HG03565 (cell line): ENCODE measurements around the gene AMY2B.
"Not testable (repeated sequence)": the region's sequence is repeated elsewhere in the genome, so short reads cannot be mapped to it uniquely, and the experiment has no call there.

Experiments used
- ATAC-seq: cut with Tn5 transposase; IDR thresholded peaks from one replicate; pipeline ENCODE4 v1.9.1; 2021; ENCODE audit warnings: mild to moderate bottlenecking, moderate library complexity; ENCODE audit not compliant: unreplicated experiment

Gene AMY2B

DNA sequence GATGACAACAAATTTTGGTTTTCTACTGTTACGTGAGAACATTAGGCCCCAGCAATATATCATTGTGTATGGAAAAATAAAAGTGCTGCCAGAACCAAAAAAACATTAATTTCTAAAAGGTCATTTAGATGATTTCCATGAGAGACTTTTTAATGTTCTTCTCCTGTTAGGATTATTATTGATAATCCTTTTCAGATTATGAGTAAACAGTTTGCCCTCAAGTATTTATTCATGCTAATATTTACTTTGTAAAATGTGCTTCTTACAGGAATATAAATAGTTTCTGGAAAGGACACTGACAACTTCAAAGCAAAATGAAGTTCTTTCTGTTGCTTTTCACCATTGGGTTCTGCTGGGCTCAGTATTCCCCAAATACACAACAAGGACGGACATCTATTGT, at the start of gene AMY2B:
Gene AMY2B, plus strand, starts transcription at position 301 of the 400 bp plus-strand sequence. Its CDS starts 14 bp downstream, at position 315.
- ATAC-seq: not testable (repeated sequence)

DNA sequence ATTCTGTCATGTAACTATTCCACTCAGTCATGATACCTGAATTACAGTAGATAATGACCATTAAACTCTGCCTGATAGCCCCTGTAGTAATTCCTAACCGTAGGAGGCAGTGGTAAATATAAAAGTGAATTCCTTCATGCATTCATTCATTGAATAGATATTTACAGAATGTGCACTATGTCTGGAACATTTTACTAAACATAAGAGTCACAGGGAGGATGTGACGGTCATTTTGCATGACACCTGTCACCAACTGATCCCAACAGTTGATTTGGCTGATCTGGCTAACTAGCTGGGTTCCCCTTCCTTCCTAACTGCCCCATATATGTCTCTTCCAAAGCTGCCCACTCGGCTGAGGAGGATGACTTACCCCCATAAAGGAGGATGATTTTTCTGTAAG, 48.0 kb upstream of the AMY2B start:
- ATAC-seq: no peak

DNA sequence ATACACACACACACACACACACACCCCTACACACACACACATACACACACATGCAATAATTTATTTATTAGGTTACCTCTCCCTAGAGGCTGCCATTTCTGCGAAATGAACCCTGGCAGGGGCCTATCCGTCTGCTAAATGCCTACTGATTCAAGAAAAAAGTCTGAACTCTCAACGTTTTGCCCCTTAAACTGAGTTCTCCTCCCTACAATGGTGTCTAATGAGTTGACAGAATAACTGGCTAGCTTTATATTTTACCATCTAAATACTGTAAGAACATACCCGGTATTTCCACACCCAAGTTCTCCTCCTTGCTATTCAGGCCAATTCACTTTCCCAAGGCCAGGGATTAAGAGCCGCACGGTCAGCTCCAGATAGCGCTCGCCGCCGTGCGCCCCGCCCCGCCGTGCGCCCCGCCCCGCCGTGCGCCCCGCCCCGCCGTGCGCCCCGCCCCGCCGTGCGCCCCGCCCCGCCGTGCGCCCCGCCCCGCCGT, 46.2 kb upstream of the AMY2B start:
- peak; percentile 38 for ATAC-seq

DNA sequence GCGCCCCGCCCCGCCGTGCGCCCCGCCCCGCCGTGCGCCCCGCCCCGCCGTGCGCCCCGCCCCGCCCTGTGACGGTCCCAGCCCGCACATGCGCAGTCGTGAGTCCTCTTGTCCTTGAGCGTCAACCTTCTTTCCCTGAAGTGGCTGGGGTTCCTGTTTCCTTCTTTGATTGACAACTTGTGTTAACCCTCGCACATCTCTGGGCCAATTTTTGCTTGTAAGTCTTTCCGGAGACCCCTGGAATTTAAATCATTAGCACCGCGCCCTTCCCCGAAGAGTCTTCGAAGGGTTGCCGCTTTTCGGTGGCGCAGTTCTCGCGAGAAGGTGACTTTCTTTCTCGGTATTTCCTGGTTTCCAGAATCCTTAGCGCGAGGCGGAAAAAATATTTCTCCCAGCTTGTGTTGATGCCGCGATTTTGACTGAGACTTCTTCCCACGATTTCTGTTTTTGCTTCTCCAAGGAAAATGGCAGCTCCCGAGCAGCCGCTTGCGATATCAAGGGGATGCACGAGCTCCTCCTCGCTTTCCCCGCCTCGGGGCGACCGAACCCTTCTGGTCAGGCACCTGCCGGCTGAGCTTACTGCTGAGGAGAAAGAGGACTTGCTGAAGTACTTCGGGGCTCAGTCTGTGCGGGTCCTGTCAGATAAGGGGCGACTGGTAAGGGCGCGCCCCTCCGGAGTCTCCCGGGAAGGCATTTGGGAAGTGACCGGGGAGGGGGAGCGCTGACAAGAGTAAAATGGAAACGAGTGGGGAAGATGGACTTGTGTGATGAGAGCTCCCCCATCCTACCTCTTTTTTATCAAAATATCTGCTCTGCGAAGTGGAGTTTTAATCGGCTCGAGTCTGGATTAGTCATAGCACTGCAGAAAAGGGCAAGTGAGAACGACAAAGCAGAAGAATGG, 45.5 kb upstream of the AMY2B start, which contains the start of gene RNPC3:
Gene RNPC3, plus strand, starts transcription at position 93 of the 901 bp plus-strand sequence. Its CDS starts 372 bp downstream, at position 465.
- ATAC-seq: peak; percentile 54

GRCh38 chr1:103527331-103527730, 44.1 kb upstream of the AMY2B start:
- peak; percentile 27 for ATAC-seq

DNA sequence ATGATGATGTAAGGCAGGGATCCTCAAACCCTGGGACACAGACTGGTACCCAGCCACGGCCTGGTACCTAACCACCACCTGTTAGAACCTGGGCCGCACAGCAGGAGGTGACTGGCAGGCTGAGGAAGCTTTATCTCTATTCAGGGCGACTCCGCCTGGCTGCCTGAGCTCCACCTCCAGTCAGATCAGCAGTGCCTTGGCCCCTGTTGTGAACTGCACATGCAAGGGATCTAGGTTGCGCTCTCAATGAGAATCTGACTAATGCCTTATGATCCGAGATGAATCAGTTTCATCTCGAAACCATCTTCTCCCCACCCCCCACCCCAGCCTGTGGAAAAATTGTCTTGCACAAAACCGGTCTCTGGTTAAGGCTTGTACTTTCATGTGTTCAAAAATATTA, 41.6 kb upstream of the AMY2B start:
- ATAC-seq: no peak

DNA sequence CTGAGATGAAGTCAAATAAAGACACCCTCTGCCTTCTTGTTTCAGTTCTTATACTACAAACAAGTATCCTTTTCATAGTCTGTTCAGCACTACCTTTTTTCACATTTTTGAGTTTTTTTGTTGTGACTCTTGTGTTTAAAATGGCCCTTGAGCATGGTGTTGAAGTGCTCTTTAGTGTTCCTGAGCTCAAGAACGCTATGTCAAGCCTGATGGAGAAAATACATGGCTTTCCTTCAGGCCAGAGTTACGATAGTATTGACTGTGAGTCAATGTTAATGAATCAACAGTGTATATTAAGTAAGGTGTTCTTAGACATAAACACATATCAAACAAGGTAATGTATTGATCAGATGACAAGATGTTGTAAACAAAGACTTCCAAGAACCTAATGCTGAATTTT, 33.2 kb upstream of the AMY2B start:
- ATAC-seq: no peak

DNA sequence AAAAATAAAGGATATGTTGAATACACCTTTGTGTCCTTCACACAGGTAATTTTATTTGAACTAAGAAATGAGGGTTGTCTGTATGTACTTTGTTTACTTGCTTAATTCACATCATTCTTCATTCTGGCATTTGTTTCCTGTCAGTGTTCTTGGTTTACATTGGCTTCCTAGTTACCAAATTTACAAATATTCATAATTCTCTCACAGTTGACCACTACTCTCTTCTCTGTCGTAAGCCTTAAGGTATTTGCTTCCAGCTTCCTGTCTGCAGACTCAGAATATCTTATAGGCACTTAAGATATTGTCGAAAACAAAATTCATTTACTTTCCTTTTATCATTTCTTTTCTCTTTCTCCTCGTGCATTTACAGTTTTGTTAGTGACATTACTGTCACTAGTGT, 30.0 kb upstream of the AMY2B start:
- ATAC-seq: no peak

GRCh38 chr1:103546496-103546895, 24.9 kb upstream of the AMY2B start:
- ATAC-seq: no peak

GRCh38 chr1:103547840-103548239, 23.5 kb upstream of the AMY2B start:
- ATAC-seq: no peak

DNA sequence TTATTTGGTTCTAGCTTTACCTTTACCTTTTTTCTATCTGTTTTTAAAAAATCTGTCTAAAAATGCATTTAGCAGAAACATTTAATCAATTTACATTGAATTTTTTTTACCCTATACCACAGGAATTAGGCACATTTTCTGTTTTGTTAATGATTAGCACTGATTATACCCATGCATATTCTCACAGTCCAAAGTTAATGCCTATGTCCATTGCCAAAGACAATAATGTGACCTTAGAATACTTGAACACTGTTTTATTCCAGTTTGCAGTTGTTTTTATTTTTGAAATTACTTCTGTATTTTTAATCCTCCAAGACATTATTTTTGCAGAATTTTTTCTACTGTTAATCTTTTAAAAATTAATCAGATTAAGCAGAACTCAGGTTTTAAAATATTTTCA, 11.0 kb upstream of the AMY2B start:
- ATAC-seq: no peak

DNA sequence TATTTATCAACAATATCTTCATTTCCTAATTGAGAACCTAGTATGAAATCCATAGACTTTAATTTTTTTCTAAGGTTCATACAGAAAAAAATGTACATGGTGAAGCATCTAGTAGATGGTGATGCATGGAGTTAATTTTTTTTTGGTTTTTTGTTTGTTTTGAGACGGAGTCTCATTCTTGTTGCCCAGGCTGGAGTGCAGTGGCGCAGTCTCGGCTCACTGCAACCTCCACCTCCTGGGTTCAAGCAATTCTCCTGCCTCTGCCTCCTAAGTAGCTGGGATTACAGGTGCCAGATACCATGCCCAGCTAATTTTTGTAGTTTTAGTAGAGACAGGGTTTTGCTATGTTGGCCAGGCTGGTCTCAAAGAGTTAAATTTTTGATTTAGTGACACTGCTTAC, 10.3 kb upstream of the AMY2B start:
- not testable (repeated sequence) for ATAC-seq

- peak; percentile 88 for ATAC-seq
Observed at GRCh38 chr1:103561643-103562395, 9.6 kb upstream of the AMY2B start.

- no peak for ATAC-seq
Observed at GRCh38 chr1:103563056-103563455, 8.3 kb upstream of the AMY2B start.

- ATAC-seq: no peak
Observed at GRCh38 chr1:103569493-103569892, 1.9 kb upstream of the AMY2B start.

GRCh38 chr1:103576065-103576464, 4.7 kb downstream of the AMY2B start:
- ATAC-seq: peak; percentile 74

DNA sequence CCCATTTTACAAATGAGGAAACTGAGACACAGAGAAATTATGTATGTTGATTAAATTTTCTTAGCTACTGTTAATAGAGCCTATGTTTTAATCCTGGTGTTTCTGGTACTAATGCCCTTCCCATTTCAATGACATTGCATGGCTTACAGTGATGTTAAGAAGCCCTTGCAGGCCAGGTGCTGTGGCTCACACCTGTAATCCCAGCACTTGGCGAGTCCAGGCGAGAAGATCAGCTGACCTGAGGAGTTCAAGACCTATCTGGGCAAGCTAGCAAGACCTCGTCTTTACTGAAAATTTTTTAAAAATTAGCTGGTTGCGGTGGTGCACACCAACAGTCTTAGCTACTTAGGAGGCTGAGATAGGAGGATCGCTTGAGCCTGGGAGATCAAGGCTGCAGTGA, 5.4 kb downstream of the AMY2B start:
- not testable (repeated sequence) for ATAC-seq

DNA sequence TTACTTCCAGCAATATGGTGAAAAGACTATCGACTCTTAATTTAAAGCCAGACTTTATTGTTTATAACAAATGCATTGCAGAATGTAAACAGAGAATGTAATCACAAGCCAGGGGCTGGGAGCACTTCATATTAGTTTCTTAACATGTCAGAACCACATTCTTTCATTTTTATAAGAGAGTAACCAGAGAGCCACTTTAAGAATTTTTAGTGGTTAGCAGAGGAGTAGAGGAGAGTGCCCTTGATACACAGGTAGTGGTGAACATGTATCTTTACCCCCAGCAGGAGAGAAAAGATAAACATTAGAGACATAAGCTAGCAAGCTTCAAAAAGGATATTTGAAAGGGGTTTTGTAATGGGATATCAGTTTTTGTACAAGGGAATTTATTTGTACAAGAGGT, 11.1 kb downstream of the AMY2B start:
- no peak for ATAC-seq

- ATAC-seq: no peak
Observed at GRCh38 chr1:103583887-103584286, 12.5 kb downstream of the AMY2B start.

GRCh38 chr1:103584537-103584936, 13.1 kb downstream of the AMY2B start:
- no peak for ATAC-seq

DNA sequence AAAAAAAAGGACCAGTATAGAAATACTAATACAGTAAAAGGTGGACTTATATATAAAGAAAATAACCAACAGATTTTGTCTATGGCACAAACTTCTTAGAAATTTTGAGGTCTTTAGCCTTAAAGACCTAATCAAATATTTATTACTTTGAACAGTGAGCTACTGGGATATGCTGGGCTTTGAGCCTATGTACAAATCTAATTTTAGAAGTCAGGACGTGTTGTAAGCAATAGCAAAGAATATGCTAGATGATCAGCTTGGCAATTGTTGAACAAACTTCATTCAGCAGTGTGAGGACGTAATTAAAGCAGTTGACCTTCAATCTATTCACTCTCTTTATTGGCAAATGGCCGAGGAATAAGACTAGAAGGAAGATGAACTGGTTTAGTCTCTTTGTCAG, 31.4 kb downstream of the AMY2B start:
- not testable (repeated sequence) for ATAC-seq

DNA sequence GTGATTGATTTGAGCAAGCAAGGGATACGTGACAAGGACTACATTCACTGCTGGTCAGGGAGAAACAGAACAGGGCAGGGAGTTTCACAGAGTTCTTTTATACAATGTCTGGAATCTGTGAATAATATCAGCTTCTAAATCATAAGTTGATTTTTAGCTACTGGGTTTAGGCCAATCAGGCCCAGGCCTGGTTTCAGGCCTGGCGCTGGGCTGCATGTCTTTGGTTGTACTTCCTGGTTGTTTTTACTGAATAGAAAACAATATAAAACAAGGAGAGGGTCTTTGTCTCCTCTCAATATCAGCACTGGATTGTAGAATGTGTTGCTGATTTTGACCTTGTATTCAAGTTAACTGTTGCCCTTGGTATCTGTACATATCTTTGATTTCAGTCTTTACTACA, 45.0 kb downstream of the AMY2B start:
- no peak for ATAC-seq
